H1 (cell line): ENCODE results near the gene RAB30. TPM values are rescaled to one million over a fixed set of nuclear protein-coding genes. Genes with fewer than 3 reads are reported as not detected.

Experiments
- CTCF ChIA-PET: fragments of 300-600 bp; sonication (Branson Sonifier 250); formaldehyde crosslinking; loops from one replicate; lab custom pipeline; 2021; ENCODE audit not compliant: partially characterized antibody; lab: Charles Lee
- POLR2A ChIA-PET: fragments of 300-600 bp; sonication (Branson Sonifier 250); formaldehyde crosslinking; loops from one replicate; lab custom pipeline; 2021; ENCODE audit warnings: inconsistent platforms; ENCODE audit not compliant: partially characterized antibody; lab: Charles Lee
- DNase-seq, 2 experiments: peaks; one replicate each; pipeline versions ENCODE4 v3.0.0 to v3.0.0-alpha.2; 2010 to 2022; ENCODE audit warnings: low spot score in 2 of 2, low read depth in 1 of 2, mixed read lengths in 1 of 2
- FAIRE-seq: peaks from 2 replicates; lab custom pipeline; 2011; peaks lifted over from hg19 to GRCh38; lab: Jason Lieb, UNC
- H2AFZ ChIP-seq: 2 replicates; pipeline ENCODE4 v1.8.1; 2012; ENCODE audit warnings: low read length, inconsistent platforms
- H2AK5ac ChIP-seq: 2 replicates; pipeline ENCODE4 v1.6.1; 2013; ENCODE audit warnings: low read depth, low read length
- H2BK120ac ChIP-seq: replicated peaks from 2 replicates; pipeline ENCODE3; 2013; ENCODE audit warnings: low read depth, low read length, inconsistent platforms
- H2BK12ac ChIP-seq: 2 replicates; pipeline ENCODE4 v1.6.1; 2013; ENCODE audit warnings: low read depth, low read length
- H2BK15ac ChIP-seq: 2 replicates; pipeline ENCODE4 v1.6.1; 2013; ENCODE audit warnings: low read length
- H2BK20ac ChIP-seq: 2 replicates; pipeline ENCODE4 v1.6.1; 2013; ENCODE audit warnings: low read length
- H2BK5ac ChIP-seq: 2 replicates; pipeline ENCODE4 v1.6.1; 2013; ENCODE audit warnings: low read depth, low read length
- H3K14ac ChIP-seq: 2 replicates; pipeline ENCODE4 v1.6.1; 2013; ENCODE audit warnings: inconsistent platforms; ENCODE audit not compliant: insufficient read length
- H3K18ac ChIP-seq: 2 replicates; pipeline ENCODE4 v1.6.1; 2013; ENCODE audit warnings: low read length; ENCODE audit errors: extremely low read depth
- H3K23ac ChIP-seq: 2 replicates; pipeline ENCODE4 v1.6.1; 2013; ENCODE audit warnings: inconsistent platforms; ENCODE audit not compliant: insufficient read length
- H3K23me2 ChIP-seq: 2 replicates; pipeline ENCODE4 v1.6.1; 2013; ENCODE audit warnings: low read depth, low read length
- H3K27ac ChIP-seq: 2 replicates; pipeline ENCODE4 v1.6.1; 2011; ENCODE audit warnings: low read depth, low read length, inconsistent platforms
- H3K27me3 ChIP-seq, 4 experiments: replicated peaks in 1 of 4; 1 replicate in 1 of 4; 2 replicates in 3 of 4; pipeline versions ENCODE4 v1.6.1 to v1.8.1; 2011 to 2013; ENCODE audit warnings: low read length in 3 of 4, mild to moderate bottlenecking in 3 of 4, inconsistent platforms in 2 of 4, mixed read lengths in 2 of 4, moderate library complexity in 1 of 4; ENCODE audit not compliant: control insufficient read depth in 3 of 4, insufficient read depth in 3 of 4; ENCODE audit errors: extremely low read depth in 1 of 4
- H3K36me3 ChIP-seq, 4 experiments: 2 replicates each; pipeline versions ENCODE4 v1.6.1 to v1.8.1; 2011 to 2013; ENCODE audit warnings: mild to moderate bottlenecking in 4 of 4, low read length in 3 of 4, moderate library complexity in 2 of 4, control low read depth in 1 of 4, inconsistent platforms in 1 of 4; ENCODE audit not compliant: insufficient read depth in 4 of 4, control insufficient read depth in 2 of 4
- H3K4ac ChIP-seq: replicated peaks from 2 replicates; pipeline ENCODE3; 2013; ENCODE audit warnings: low read length, low read depth, mixed read lengths, inconsistent platforms; ENCODE audit not compliant: insufficient read length
- H3K4me1 ChIP-seq, 4 experiments: replicated peaks in 1 of 4; 1 replicate in 1 of 4; 2 replicates in 3 of 4; pipeline versions ENCODE4 v1.6.1 to v1.8.1; 2011 to 2013; ENCODE audit warnings: low read length in 3 of 4, inconsistent platforms in 2 of 4, mixed read lengths in 1 of 4; ENCODE audit not compliant: insufficient read depth in 4 of 4, control insufficient read depth in 3 of 4
- H3K4me2 ChIP-seq, 2 experiments: 2 replicates each; pipeline versions ENCODE4 v1.6.1 to v1.8.1; 2011 to 2013; ENCODE audit warnings: low read depth in 2 of 2, low read length in 2 of 2, control low read depth in 1 of 2, inconsistent platforms in 1 of 2, mild to moderate bottlenecking in 1 of 2; ENCODE audit not compliant: insufficient read depth in 1 of 2
- H3K4me3 ChIP-seq, 4 experiments: fragments of 200-600, 300-600 bp in 1 of 4; sonication (generic), shearing (Covaris generic), sonication (Bioruptor Twin) in 1 of 4; 2 replicates each; pipeline versions ENCODE4 v1.5.1 to v1.8.1; 2011 to 2016; ENCODE audit warnings: low read length in 4 of 4, low read depth in 3 of 4, control low read depth in 2 of 4, inconsistent platforms in 2 of 4, mild to moderate bottlenecking in 2 of 4, mixed read lengths in 1 of 4, moderate library complexity in 1 of 4; ENCODE audit not compliant: insufficient read depth in 2 of 4; ENCODE audit errors: extremely low read depth in 1 of 4
- H3K56ac ChIP-seq: replicated peaks from 2 replicates; pipeline ENCODE3; 2013; ENCODE audit warnings: low read depth, mild to moderate bottlenecking, mixed read lengths, low read length, inconsistent platforms; ENCODE audit not compliant: insufficient read length
- H3K79me1 ChIP-seq: 2 replicates; pipeline ENCODE4 v1.6.1; 2013; ENCODE audit warnings: low read depth, low read length, control low read depth
- H3K79me2 ChIP-seq, 2 experiments: 2 replicates each; pipeline versions ENCODE4 v1.6.1 to v1.8.1; 2012 to 2013; ENCODE audit warnings: low read length in 2 of 2, mild to moderate bottlenecking in 2 of 2, inconsistent platforms in 1 of 2; ENCODE audit not compliant: insufficient read depth in 2 of 2, control insufficient read depth in 1 of 2
- H3K9ac ChIP-seq, 4 experiments: replicated peaks in 1 of 4; 1 replicate in 1 of 4; 2 replicates in 3 of 4; pipeline versions ENCODE4 v1.6.1 to v1.8.1; 2011 to 2013; ENCODE audit warnings: low read depth in 3 of 4, low read length in 3 of 4, control low read depth in 2 of 4, mild to moderate bottlenecking in 2 of 4, moderate library complexity in 2 of 4, inconsistent platforms in 1 of 4; ENCODE audit errors: extremely low read depth in 1 of 4
- H3K9me3 ChIP-seq, 2 experiments: 2 replicates each; pipeline versions ENCODE4 v1.6.1 to v1.8.1; 2012 to 2013; ENCODE audit warnings: mild to moderate bottlenecking in 2 of 2, moderate library complexity in 2 of 2, control low read depth in 1 of 2, inconsistent platforms in 1 of 2, low read depth in 1 of 2, low read length in 1 of 2, mixed read lengths in 1 of 2; ENCODE audit not compliant: insufficient read depth in 2 of 2
- H4K20me1 ChIP-seq, 2 experiments: replicated peaks in 1 of 2; 2 replicates each; pipeline versions ENCODE3 to v1.8.1; 2011 to 2013; ENCODE audit warnings: inconsistent platforms in 2 of 2, low read length in 2 of 2, mild to moderate bottlenecking in 1 of 2; ENCODE audit not compliant: insufficient read depth in 2 of 2, control insufficient read depth in 1 of 2
- H4K5ac ChIP-seq: 2 replicates; pipeline ENCODE4 v1.6.1; 2013; ENCODE audit warnings: low read length, low read depth, mixed read lengths, inconsistent platforms; ENCODE audit not compliant: insufficient read length
- H4K8ac ChIP-seq: 2 replicates; pipeline ENCODE4 v1.8.0; 2013; ENCODE audit warnings: mild to moderate bottlenecking, moderate library complexity, low read length, inconsistent platforms; ENCODE audit not compliant: insufficient read depth; ENCODE audit errors: extremely low read depth
- H4K91ac ChIP-seq: replicated peaks from 2 replicates; pipeline ENCODE3; 2013; ENCODE audit warnings: low read length, mixed read lengths, inconsistent platforms; ENCODE audit not compliant: insufficient read length
- EGR1 ChIP-seq: IDR thresholded peaks from 2 replicates; pipeline ENCODE4 v1.6.1; 2011; ENCODE audit warnings: low read depth, low read length, borderline replicate concordance
- EP300 ChIP-seq, 2 experiments: IDR thresholded peaks; 1 replicate in 1 of 2; 2 replicates in 1 of 2; pipeline ENCODE4 v1.6.1; 2011 to 2012; ENCODE audit warnings: low read depth in 2 of 2, low read length in 2 of 2, mild to moderate bottlenecking in 2 of 2, borderline replicate concordance in 1 of 2, inconsistent platforms in 1 of 2, moderate library complexity in 1 of 2
- GTF2F1 ChIP-seq: IDR thresholded peaks from 2 replicates; pipeline ENCODE4 v1.6.1; 2012; ENCODE audit warnings: low read depth, low read length, improper control_type of control experiment, borderline replicate concordance
- KDM4A ChIP-seq: IDR thresholded peaks from one replicate; pipeline ENCODE4 v1.7.1; 2012; ENCODE audit warnings: low read depth, mild to moderate bottlenecking, moderate library complexity, low read length, inconsistent platforms; ENCODE audit not compliant: severe bottlenecking
- RNF2 ChIP-seq: fragments of 200-900, 300-1000 bp; sonication (generic); IDR thresholded peaks from 2 replicates; pipeline ENCODE4 v1.7.1; 2016; ENCODE audit warnings: borderline replicate concordance, low read depth, mild to moderate bottlenecking, antibody characterized with exemption, low read length; ENCODE audit not compliant: poor library complexity, severe bottlenecking; ENCODE audit errors: missing control alignments
- SIN3A ChIP-seq, 2 experiments: IDR thresholded peaks in 1 of 2; conservative IDR thresholded peaks in 1 of 2; 2 replicates each; pipeline ENCODE4 v1.6.1; 2011 to 2012; ENCODE audit warnings: low read length in 2 of 2, improper control_type of control experiment in 1 of 2, low read depth in 1 of 2, mild to moderate bottlenecking in 1 of 2
- TEAD4 ChIP-seq: IDR thresholded peaks from 2 replicates; pipeline ENCODE4 v1.6.1; 2012; ENCODE audit warnings: low read depth, low read length, inconsistent platforms, mixed read lengths
- WGBS, 2 experiments: shearing (Covaris generic) in 1 of 2; methylation state at CpG; one replicate each; pipeline versions ENCODE4 v1.1.6 to v1.1.7; 2013 to 2015; ENCODE audit warnings: low lambda C conversion rate in 2 of 2, mixed read lengths in 2 of 2, inconsistent platforms in 1 of 2, low coverage in 1 of 2, missing lambda C conversion rate in 1 of 2; ENCODE audit not compliant: insufficient replicate concordance in 2 of 2, insufficient coverage in 1 of 2, insufficient read length in 1 of 2; ENCODE audit errors: extremely low coverage in 1 of 2, missing lambda C conversion rate in 1 of 2; 5-methylcytosine and 5-hydroxymethylcytosine counted together
- polyA plus RNA-seq, 7 experiments: library from polyadenylated mRNA; depleted of rRNA in 3 of 7; stranded (reverse) in 5 of 7; unstranded in 2 of 7; fragments of >200 nt in 5 of 7; fragments of 200-250 nt in 2 of 7; gene quantifications; 1 replicate in 5 of 7; 2 replicates in 1 of 7; 4 replicates in 1 of 7; pipeline versions ENCODE4 v1.2.1 to v1.2.3, GENCODE V29; 2011 to 2013; ENCODE audit warnings: missing spikeins in 2 of 7, mixed read lengths in 2 of 7
- total RNA-seq: library from RNA; stranded (reverse); fragmentation: NEBNext Ultra II Directional; extraction: Animal tissue kit (Norgen Biotek cat#: 25700); gene quantifications from 2 replicates; pipeline ENCODE4 v1.2.1, GENCODE V29; 2021
- TF ChIP-seq, protein P1 (sequence below): IDR thresholded peaks from 2 replicates; pipeline ENCODE4 v1.6.1; 2012; ENCODE audit warnings: inconsistent platforms

RAB30 gene
- total and polyA plus RNA-seq, 2 of the 8 experiments (the other 6 are each of a cell fraction or from before 2014, with no cell fraction given) = 1.6 to 11.7 TPM

DNA sequence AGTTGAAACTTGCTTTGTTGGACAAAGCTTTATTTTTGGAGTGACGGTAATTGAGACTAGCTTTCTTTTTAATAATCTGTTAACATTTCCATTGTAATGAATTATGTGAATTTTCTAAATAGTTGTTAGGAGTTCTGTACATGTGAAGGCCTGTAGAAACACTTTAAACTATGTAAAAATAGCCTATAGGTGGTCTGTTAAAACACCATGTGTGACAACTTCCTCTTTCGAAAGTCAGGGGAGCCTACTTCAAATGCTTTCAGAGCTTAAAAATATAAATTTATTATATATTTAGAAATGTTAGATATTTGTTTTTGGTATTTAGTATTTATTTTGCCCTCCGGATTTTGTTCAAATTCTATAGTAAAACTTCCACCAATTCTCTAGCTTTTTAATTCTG, 141.5 kb downstream of the RAB30 start:
- Histone ChIP-seq H2AFZ (no peak overlapping the region), H3K4me1 (no peaks in the 10 kb centered on the region), H3K4me3 (no peak overlapping the region), H3K27me3 (no peaks in the 10 kb centered on the region), H4K5ac (no peak overlapping the region), H4K20me1 (peaks cover 0 to 3% of the 10 kb centered on the region in 2 experiments), H3K27ac (no peak overlapping the region), H3K79me1 (no peaks in the 10 kb centered on the region), H3K23ac (no peak overlapping the region), H4K91ac (no peak overlapping the region), H3K18ac (no peak overlapping the region), H2BK15ac (no peak overlapping the region), H2BK120ac (no peak overlapping the region), H3K4ac (no peak overlapping the region), H3K36me3 (peaks cover 10 to 45% (median 22%) of the 10 kb centered on the region in 4 experiments), H3K56ac (no peak overlapping the region), H2BK5ac (no peak overlapping the region), H3K79me2 (no peaks in the 10 kb centered on the region), H3K9ac (no peak overlapping the region), H3K23me2 (no peaks in the 10 kb centered on the region), H3K9me3 (no peaks in the 10 kb centered on the region), H2BK12ac (no peak overlapping the region), H4K8ac (no peak overlapping the region), H3K4me2 (no peak overlapping the region), H2BK20ac (no peak overlapping the region), H2AK5ac (no peak overlapping the region), H3K14ac (no peak overlapping the region)
- no peak for TF ChIP-seq GTF2F1
- TF ChIP-seq SIN3A (conservative IDR thresholded peaks at IDR 0.05 in 1 of 2, IDR thresholded peaks at IDR 0.05 in 1 of 2; ENCODE audit: low read depth in 1 of 2, low read length in 2 of 2) = no peak
- TF ChIP-seq EP300 (IDR thresholded peaks at IDR 0.05; ENCODE audit: borderline replicate concordance in 1 of 2, low read depth in 2 of 2, low read length in 2 of 2) = no peak
- TF ChIP-seq RNF2 = no peak
- no peak for TF ChIP-seq TEAD4
- TF ChIP-seq KDM4A = no peak
- TF ChIP-seq, protein P1, sequence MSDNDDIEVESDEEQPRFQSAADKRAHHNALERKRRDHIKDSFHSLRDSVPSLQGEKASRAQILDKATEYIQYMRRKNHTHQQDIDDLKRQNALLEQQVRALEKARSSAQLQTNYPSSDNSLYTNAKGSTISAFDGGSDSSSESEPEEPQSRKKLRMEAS = no peak
- no peak for TF ChIP-seq EGR1
- DNase-seq = no peak
- ChIA-PET CTCF (interaction anchor here (1.0 to 1.7 kb wide), 4 partner anchors 14 to 63 kb away, joined by 3 to 8 read pairs (median 3); no protein-coding TSS in a partner anchor), POLR2A (no interaction called here)
- 77% methylated on average over 3 of the region's 3 CpGs; no CpG with 5 or more reads in 1 of the 2 experiments for WGBS, 2 experiments
- no peak for FAIRE-seq
